Sigmoid colon (tissue), 4 donors: ENCODE results near the gene LRAT.

Experiments
- CTCF ChIP-seq, 4 experiments: fragments of 450-650 bp in 3 of 4; fragments of 200-600 bp in 1 of 4; IDR thresholded peaks; one replicate each; pipeline ENCODE4 v1.5.1; 2016 to 2019; ENCODE audit warnings: antibody characterized with exemption in 4 of 4, mild to moderate bottlenecking in 3 of 4, moderate library complexity in 2 of 4
- POLR2A ChIP-seq, 2 donors: fragments of 450-650 bp; IDR thresholded peaks; one replicate each; pipeline ENCODE4 v1.6.1; 2016; ENCODE audit warnings: antibody characterized with exemption in 2 of 2, mild to moderate bottlenecking in 2 of 2, moderate library complexity in 2 of 2
- POLR2AphosphoS5 ChIP-seq, 4 donors: sonication (generic); formaldehyde crosslinking; IDR thresholded peaks; one replicate each; pipeline ENCODE4 v1.6.1; 2017; ENCODE audit warnings: antibody characterized with exemption in 4 of 4

GRCh38 chr4:154707877-154708276 is 35.9 kb upstream of the LRAT start:
- TF ChIP-seq CTCF (IDR thresholded peaks at IDR 0.05): no peak
- no peak for TF ChIP-seq POLR2AphosphoS5 (IDR thresholded peaks at IDR 0.05)
- TF ChIP-seq POLR2A (IDR thresholded peaks at IDR 0.05): no peak
